Stimulated activated naive B cell treated with anti-CD40 and anti-IgM and Interleukin-4, amounts not matched to agents 10 μg/mL and 1 μg/mL and 100 μg/mL, for 72 hours (primary cell): ENCODE data around the gene STARD13.

Experiments used
- ATAC-seq, 2 donors: fragments of 150-1000 bp; cut with Tn5 transposase; replicated peaks; 2 replicates each; pipeline ENCODE4 v1.10.0; 2021; ENCODE audit warnings: moderate library complexity in 1 of 2
- DNase-seq: peaks from one replicate; pipeline ENCODE4 v3.0.0; 2021
- H3K27ac Mint-ChIP-seq: one replicate; pipeline ENCODE4 v1.8.0; 2022; ENCODE audit warnings: mild to moderate bottlenecking, mixed read lengths
- H3K27me3 Mint-ChIP-seq, 2 donors: one replicate each; pipeline ENCODE4 v1.8.0; 2022; ENCODE audit warnings: mixed read lengths in 2 of 2
- H3K36me3 Mint-ChIP-seq, 2 donors: one replicate each; pipeline ENCODE4 v1.8.0; 2022; ENCODE audit warnings: mixed read lengths in 2 of 2, mild to moderate bottlenecking in 1 of 2
- H3K4me1 Mint-ChIP-seq, 2 donors: one replicate each; pipeline ENCODE4 v1.8.0; 2022; ENCODE audit warnings: mixed read lengths in 2 of 2, mild to moderate bottlenecking in 1 of 2
- H3K4me3 Mint-ChIP-seq, 2 donors: one replicate each; pipeline ENCODE4 v1.8.0; 2022; ENCODE audit warnings: mild to moderate bottlenecking in 2 of 2, mixed read lengths in 2 of 2, moderate library complexity in 1 of 2
- H3K9me3 Mint-ChIP-seq, 2 donors: one replicate each; pipeline ENCODE4 v1.8.0; 2022; ENCODE audit warnings: mixed read lengths in 2 of 2, mild to moderate bottlenecking in 1 of 2

STARD13 gene

GRCh38 chr13:33318744-33319143, 33.2 kb upstream of the STARD13 start:
- Mint-ChIP-seq H3K4me3 (no peak overlapping the region), H3K4me1 (no peaks in the 10 kb centered on the region), H3K36me3 (no peaks in the 10 kb centered on the region), H3K27ac (no peak overlapping the region), H3K27me3 (peaks cover 7% of the 10 kb centered on the region in 2 donors), H3K9me3 (peaks cover 0 to 1% of the 10 kb centered on the region in 2 donors)
- ATAC-seq (no peak), DNase-seq (no peak)

- Mint-ChIP-seq H3K4me1 (no peaks in the 10 kb centered on the region), H3K36me3 (no peaks in the 10 kb centered on the region), H3K27me3 (peaks cover 7 to 11% of the 10 kb centered on the region in 2 donors), H3K27ac (no peak overlapping the region), H3K4me3 (no peak overlapping the region), H3K9me3 (peaks cover 0 to 1% of the 10 kb centered on the region in 2 donors)
- ATAC-seq, result no peak
- no peak for DNase-seq
Observed at GRCh38 chr13:33318037-33318436, 32.5 kb upstream of the STARD13 start.

- Mint-ChIP-seq H3K4me1 (no peaks in the 10 kb centered on the region), H3K27ac (no peak overlapping the region), H3K27me3 (peaks cover 7 to 11% of the 10 kb centered on the region in 2 donors), H3K4me3 (no peak overlapping the region), H3K36me3 (no peaks in the 10 kb centered on the region), H3K9me3 (peaks cover 0 to 1% of the 10 kb centered on the region in 2 donors)
- DNase-seq, result no peak
- ATAC-seq, result no peak
Observed at GRCh38 chr13:33316890-33317289, 31.3 kb upstream of the STARD13 start.

- peaks cover 1 to 4% of the 10 kb centered on the region in 2 donors for H3K9me3 Mint-ChIP-seq
- no peaks in the 10 kb centered on the region for H3K36me3 Mint-ChIP-seq
- ATAC-seq, result no peak
- DNase-seq, result no peak
- H3K27me3 Mint-ChIP-seq, result peaks cover 11 to 15% of the 10 kb centered on the region in 2 donors
- H3K4me1 Mint-ChIP-seq, result peaks cover 0 to 4% of the 10 kb centered on the region in 2 donors
- no peak overlapping the region for H3K27ac Mint-ChIP-seq
- H3K4me3 Mint-ChIP-seq, result no peak overlapping the region
Observed at GRCh38 chr13:33313504-33313903, 27.9 kb upstream of the STARD13 start.

GRCh38 chr13:33312861-33313212, 27.3 kb upstream of the STARD13 start:
- DNase-seq, result no peak
- H3K9me3 Mint-ChIP-seq, result peaks cover 1 to 4% of the 10 kb centered on the region in 2 donors
- H3K4me3 Mint-ChIP-seq, result no peak overlapping the region
- peaks cover 11 to 15% of the 10 kb centered on the region in 2 donors for H3K27me3 Mint-ChIP-seq
- peaks cover 0 to 4% of the 10 kb centered on the region in 2 donors for H3K4me1 Mint-ChIP-seq
- no peak overlapping the region for H3K27ac Mint-ChIP-seq
- no peaks in the 10 kb centered on the region for H3K36me3 Mint-ChIP-seq
- no peak for ATAC-seq

- Mint-ChIP-seq H3K4me1 (peaks cover 0 to 4% of the 10 kb centered on the region in 2 donors), H3K9me3 (peaks cover 3 to 7% of the 10 kb centered on the region in 2 donors), H3K36me3 (peaks cover 0 to 2% of the 10 kb centered on the region in 2 donors), H3K4me3 (no peak overlapping the region), H3K27me3 (peaks cover 11 to 14% of the 10 kb centered on the region in 2 donors), H3K27ac (no peak overlapping the region)
- no peak for DNase-seq
- ATAC-seq, result no peak
Observed at GRCh38 chr13:33312150-33312860, 26.8 kb upstream of the STARD13 start.

- Mint-ChIP-seq H3K36me3 (peaks cover 0 to 3% of the 10 kb centered on the region in 2 donors), H3K4me3 (no peak overlapping the region), H3K27ac (no peak overlapping the region), H3K27me3 (peaks cover 4 to 8% of the 10 kb centered on the region in 2 donors), H3K4me1 (peaks cover 0 to 4% of the 10 kb centered on the region in 2 donors), H3K9me3 (peaks cover 4 to 9% of the 10 kb centered on the region in 2 donors)
- no peak for DNase-seq
- no peak for ATAC-seq
Observed at GRCh38 chr13:33311040-33311439, 25.5 kb upstream of the STARD13 start.

- Mint-ChIP-seq H3K27ac (no peak overlapping the region), H3K4me3 (no peak overlapping the region), H3K36me3 (peaks cover 0 to 3% of the 10 kb centered on the region in 2 donors), H3K27me3 (peaks cover 4 to 8% of the 10 kb centered on the region in 2 donors), H3K9me3 (peaks cover 4 to 9% of the 10 kb centered on the region in 2 donors), H3K4me1 (peaks cover 0 to 4% of the 10 kb centered on the region in 2 donors)
- ATAC-seq, result no peak
- DNase-seq, result no peak
Observed at GRCh38 chr13:33310245-33311038, 24.9 kb upstream of the STARD13 start.

- Mint-ChIP-seq H3K9me3 (peaks cover 4 to 9% of the 10 kb centered on the region in 2 donors), H3K27ac (no peak overlapping the region), H3K4me1 (peaks cover 0 to 4% of the 10 kb centered on the region in 2 donors), H3K4me3 (no peak overlapping the region), H3K27me3 (peaks cover 4 to 8% of the 10 kb centered on the region in 2 donors), H3K36me3 (peaks cover 0 to 3% of the 10 kb centered on the region in 2 donors)
- DNase-seq (no peak), ATAC-seq (no peak)
Observed at GRCh38 chr13:33308863-33309262, 23.3 kb upstream of the STARD13 start.

GRCh38 chr13:33307843-33308242, 22.3 kb upstream of the STARD13 start:
- Mint-ChIP-seq H3K36me3 (peaks cover 0 to 3% of the 10 kb centered on the region in 2 donors), H3K4me3 (no peak overlapping the region), H3K4me1 (peaks cover 0 to 4% of the 10 kb centered on the region in 2 donors), H3K9me3 (peaks cover 4 to 9% of the 10 kb centered on the region in 2 donors), H3K27ac (no peak overlapping the region), H3K27me3 (peaks cover 0 to 8% of the 10 kb centered on the region in 2 donors)
- DNase-seq (no peak), ATAC-seq (no peak)

- H3K27me3 Mint-ChIP-seq, result peaks cover 0 to 11% of the 10 kb centered on the region in 2 donors
- H3K4me1 Mint-ChIP-seq, result peaks cover 0 to under 1% of the 10 kb centered on the region in 2 donors
- H3K9me3 Mint-ChIP-seq, result peaks cover 4 to 6% of the 10 kb centered on the region in 2 donors
- H3K27ac Mint-ChIP-seq, result no peak overlapping the region
- no peak for DNase-seq
- no peak for ATAC-seq
- peaks cover 0 to 3% of the 10 kb centered on the region in 2 donors for H3K36me3 Mint-ChIP-seq
- no peak overlapping the region for H3K4me3 Mint-ChIP-seq
Observed at GRCh38 chr13:33303855-33304597, 18.5 kb upstream of the STARD13 start.

- peaks cover 6 to 7% of the 10 kb centered on the region in 2 donors for H3K27me3 Mint-ChIP-seq
Observed at GRCh38 chr13:33299626-33300025, 14.1 kb upstream of the STARD13 start.

GRCh38 chr13:33296793-33297425, 11.4 kb upstream of the STARD13 start:
- no peak overlapping the region for H3K4me3 Mint-ChIP-seq
- DNase-seq (no peak), ATAC-seq (no peak)
- H3K9me3 Mint-ChIP-seq, result no peaks in the 10 kb centered on the region
- H3K27me3 Mint-ChIP-seq, result peaks cover 6 to 12% of the 10 kb centered on the region in 2 donors
- H3K4me1 Mint-ChIP-seq, result peaks cover 0 to 3% of the 10 kb centered on the region in 2 donors
- H3K36me3 Mint-ChIP-seq, result no peaks in the 10 kb centered on the region
- no peak overlapping the region for H3K27ac Mint-ChIP-seq

More at GRCh38 chr13:33299626-33300025, 14.1 kb upstream of the STARD13 start:
- Mint-ChIP-seq H3K4me1 (no peaks in the 10 kb centered on the region), H3K4me3 (no peak overlapping the region), H3K9me3 (no peaks in the 10 kb centered on the region), H3K36me3 (no peaks in the 10 kb centered on the region), H3K27ac (no peak overlapping the region)
- ATAC-seq (no peak), DNase-seq (no peak)

- DNase-seq (no peak), ATAC-seq (no peak)
- no peak overlapping the region for H3K4me3 Mint-ChIP-seq
- no peaks in the 10 kb centered on the region for H3K9me3 Mint-ChIP-seq
- peaks cover 0 to 3% of the 10 kb centered on the region in 2 donors for H3K4me1 Mint-ChIP-seq
- no peaks in the 10 kb centered on the region for H3K36me3 Mint-ChIP-seq
- H3K27me3 Mint-ChIP-seq, result peaks cover 16 to 17% of the 10 kb centered on the region in 2 donors
- no peak overlapping the region for H3K27ac Mint-ChIP-seq
Observed at GRCh38 chr13:33292712-33293111, 7.2 kb upstream of the STARD13 start.
